SK-N-DZ (cell line): ENCODE measurements around the gene ZNF792.
"Not testable (repeated sequence)": the region's sequence is repeated elsewhere in the genome, so short reads cannot be mapped to it uniquely, and the experiment has no call there.

Experiments
- DNase-seq: peaks from one replicate; pipeline ENCODE4 v3.0.0-alpha.2; 2015; ENCODE audit warnings: low spot score

Gene ZNF792

GRCh38 chr19:34926361-34926684 lies 37.7 kb downstream of the ZNF792 start:
- DNase-seq, result no peak

GRCh38 chr19:34925278-34925855 lies 38.7 kb downstream of the ZNF792 start:
- no peak for DNase-seq

DNA sequence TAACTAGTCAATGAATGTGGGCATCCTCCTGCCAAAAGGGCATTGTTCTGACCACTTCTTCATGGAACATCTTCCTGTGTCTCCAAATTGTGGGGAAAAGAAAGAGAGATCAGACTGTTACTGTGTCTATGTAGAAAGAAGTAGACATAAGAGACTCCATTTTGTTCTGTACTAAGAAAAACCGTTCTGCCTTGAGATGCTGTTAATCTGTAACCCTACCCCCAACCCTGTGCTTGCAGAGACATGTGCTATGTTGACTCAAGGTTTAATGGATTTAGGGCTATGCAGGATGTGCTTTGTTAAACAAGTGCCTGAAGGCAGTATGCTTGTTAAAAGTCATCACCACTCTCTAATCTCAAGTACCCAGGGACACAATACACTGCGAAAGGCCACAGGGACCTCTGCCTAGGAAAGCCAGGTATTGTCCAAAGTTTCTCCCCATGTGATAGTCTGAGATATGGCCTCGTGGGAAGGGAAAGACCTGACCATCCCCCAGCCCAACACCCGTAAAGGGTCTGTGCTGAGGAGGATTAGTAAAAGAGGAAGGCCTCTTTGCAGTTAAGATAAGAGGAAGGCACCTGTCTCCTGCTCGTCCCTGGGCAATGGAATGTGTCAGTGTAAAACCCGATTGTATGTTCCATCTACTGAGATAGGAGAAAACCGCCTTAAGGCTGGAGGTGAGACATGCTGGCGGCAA lies 43.8 kb downstream of the ZNF792 start:
- DNase-seq, result not testable (repeated sequence)

DNA sequence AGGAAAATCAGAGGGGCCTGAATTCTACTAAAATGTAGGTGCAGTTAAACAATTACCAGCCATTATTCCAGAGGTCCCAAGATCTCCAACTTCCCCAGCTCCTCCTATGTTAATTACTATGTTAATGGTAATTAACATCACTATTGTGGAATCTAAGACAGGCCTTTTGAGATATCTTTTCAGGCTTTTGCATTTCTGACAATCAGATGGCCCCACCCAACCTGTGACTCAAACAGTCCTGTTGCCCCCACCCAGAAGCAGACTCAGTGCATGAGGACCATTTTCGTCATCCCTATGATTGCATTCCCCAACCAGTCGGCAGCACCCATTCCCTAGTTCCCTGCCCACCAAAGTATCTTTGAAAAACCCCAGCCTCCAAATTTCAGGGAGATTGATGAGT lies 45.8 kb downstream of the ZNF792 start:
- DNase-seq, result no peak

DNA sequence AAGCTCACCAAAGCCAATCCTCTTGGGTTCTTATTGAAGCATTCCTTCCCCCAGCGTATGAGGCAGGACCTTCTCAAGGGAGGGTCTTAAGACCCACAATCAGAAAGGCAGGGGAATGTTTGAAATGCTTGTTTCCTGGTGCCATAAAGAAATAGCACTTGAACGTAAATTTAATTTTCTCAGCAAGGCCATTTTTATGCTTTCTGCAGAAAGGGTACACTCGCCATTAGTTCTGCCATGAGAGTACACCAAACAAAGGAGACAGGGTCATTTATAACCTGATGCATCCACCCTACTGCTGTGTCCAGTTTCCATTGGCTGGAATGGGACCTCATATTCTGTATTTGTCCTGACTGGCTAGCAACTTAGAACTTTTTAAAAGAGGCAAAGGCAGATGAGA lies 46.9 kb downstream of the ZNF792 start:
- DNase-seq, result not testable (repeated sequence)

DNA sequence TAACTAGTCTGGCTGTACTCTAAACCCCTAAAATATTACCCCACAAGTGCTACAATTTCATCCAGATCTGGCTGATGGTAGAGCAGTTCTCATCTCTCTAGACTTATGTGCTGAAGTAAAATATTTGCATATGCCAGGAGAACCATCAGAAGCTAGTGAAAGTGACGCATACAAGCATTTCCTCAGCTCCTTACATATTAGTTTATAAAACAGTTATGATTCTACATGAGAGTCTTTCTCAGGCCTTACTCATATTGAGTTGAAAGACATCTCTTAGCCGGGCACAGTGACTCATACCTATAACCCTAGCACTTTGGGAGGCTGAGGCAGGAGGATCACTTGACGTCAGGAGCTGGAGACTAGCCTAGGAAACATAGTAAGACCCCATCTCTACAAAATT lies 53.3 kb downstream of the ZNF792 start:
- DNase-seq, result no peak
